Lower lobe of right lung (tissue), 2 donors: ENCODE data around the gene SF3A2. TPM values are rescaled to one million over a fixed set of nuclear protein-coding genes. Genes with fewer than 3 reads are reported as not detected.

Experiments used
- ATAC-seq, 2 donors: fragments of 200-7000 bp; cut with Tn5 transposase; one replicate each; pipeline ENCODE4 v1.9.1; 2020 to 2022; ENCODE audit warnings: mild to moderate bottlenecking in 2 of 2, moderate library complexity in 2 of 2
- DNase-seq: peaks from one replicate; pipeline ENCODE4 v3.0.0-alpha.2; 2020
- H3K27ac ChIP-seq: fragments of 200-600 bp; one replicate; pipeline ENCODE4 v1.8.0; 2022
- H3K27me3 ChIP-seq: fragments of 200-600 bp; one replicate; pipeline ENCODE4 v1.8.0; 2022; ENCODE audit warnings: low read depth
- H3K36me3 ChIP-seq: fragments of 200-600 bp; one replicate; pipeline ENCODE4 v1.8.0; 2022; ENCODE audit warnings: mild to moderate bottlenecking
- H3K4me1 ChIP-seq: fragments of 200-600 bp; one replicate; pipeline ENCODE4 v1.8.0; 2022
- H3K4me3 ChIP-seq: fragments of 200-600 bp; one replicate; pipeline ENCODE4 v1.8.0; 2022; ENCODE audit warnings: mild to moderate bottlenecking
- H3K9me3 ChIP-seq: fragments of 200-600 bp; one replicate; pipeline ENCODE4 v1.8.0; 2022
- intact Hi-C: fragments of 100-400 bp; cut with DNase I; formaldehyde crosslinking; loops from one replicate; pipeline ENCODE4 v1.11.0; 2022
- total RNA-seq: library from RNA; stranded (reverse); fragmentation: NEBNext Ultra II Directional; extraction: Animal tissue kit (Norgen Biotek cat#: 25700); gene quantifications from one replicate; pipeline ENCODE4 v1.2.1, GENCODE V29; 2021
- TF ChIP-seq, protein P1 (sequence below): fragments of 200-600 bp; IDR thresholded peaks from one replicate; pipeline ENCODE4 v1.8.0; 2022; ENCODE audit warnings: antibody characterized with exemption, mild to moderate bottlenecking
- donor health status: DM: no; HTN: yes; CAD: no; lungs with severe emphysema.

SF3A2 gene
- total RNA-seq, 1 donor from 2014 or later: 55.6 TPM

DNA sequence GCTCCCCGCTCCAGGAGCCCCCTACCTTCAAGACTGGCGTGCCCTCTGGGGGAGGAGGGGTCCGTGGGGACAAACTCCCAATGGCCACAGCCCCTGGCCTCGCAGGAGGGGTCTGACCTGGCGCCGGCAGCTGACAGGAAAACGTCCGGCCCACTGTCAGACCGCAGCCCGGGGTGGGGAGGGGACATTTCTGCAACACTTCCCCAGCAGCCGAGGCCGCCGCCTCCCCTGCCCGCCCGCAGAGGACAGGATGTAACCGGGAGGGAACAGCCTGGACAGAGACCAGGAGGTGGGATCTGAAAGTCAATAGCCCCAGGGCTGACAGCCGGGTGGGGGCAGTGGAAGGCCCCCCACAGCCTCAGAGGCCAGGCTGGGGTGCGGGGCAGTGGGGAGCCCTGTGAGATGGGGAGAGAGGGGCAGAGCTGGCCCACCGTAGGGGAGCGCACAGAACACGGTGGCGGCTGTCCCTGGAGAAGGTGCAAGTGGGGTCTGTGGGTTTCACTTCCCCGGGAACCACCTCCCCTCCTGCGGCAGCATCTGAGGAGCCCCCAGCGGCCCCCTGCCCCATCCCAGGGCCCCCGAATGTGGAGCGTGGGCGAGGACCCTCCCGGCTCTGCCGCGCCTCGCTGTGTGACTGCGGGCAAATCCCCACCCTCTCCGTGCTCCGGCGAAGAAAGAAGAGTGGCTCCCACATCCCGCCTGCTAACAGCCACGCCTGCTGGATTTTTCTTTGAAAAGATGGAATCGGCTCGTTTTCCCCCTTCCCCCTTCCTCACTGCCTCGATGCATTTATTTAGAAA is 45.6 kb downstream of the SF3A2 start, which contains the start of gene PEAK3:
TSS of gene PEAK3 (minus strand) at position 114 of the 800 bp plus-strand sequence. CDS start 1,244 bp downstream, outside the sequence.
- H3K27ac ChIP-seq: peak within 1 kb of the TSS; percentile 78
- peak; percentile 91 for DNase-seq
- peak; percentile 86 to 87 for ATAC-seq
- H3K27me3 ChIP-seq: no peaks in the 10 kb centered on the region
- TF ChIP-seq, protein P1, sequence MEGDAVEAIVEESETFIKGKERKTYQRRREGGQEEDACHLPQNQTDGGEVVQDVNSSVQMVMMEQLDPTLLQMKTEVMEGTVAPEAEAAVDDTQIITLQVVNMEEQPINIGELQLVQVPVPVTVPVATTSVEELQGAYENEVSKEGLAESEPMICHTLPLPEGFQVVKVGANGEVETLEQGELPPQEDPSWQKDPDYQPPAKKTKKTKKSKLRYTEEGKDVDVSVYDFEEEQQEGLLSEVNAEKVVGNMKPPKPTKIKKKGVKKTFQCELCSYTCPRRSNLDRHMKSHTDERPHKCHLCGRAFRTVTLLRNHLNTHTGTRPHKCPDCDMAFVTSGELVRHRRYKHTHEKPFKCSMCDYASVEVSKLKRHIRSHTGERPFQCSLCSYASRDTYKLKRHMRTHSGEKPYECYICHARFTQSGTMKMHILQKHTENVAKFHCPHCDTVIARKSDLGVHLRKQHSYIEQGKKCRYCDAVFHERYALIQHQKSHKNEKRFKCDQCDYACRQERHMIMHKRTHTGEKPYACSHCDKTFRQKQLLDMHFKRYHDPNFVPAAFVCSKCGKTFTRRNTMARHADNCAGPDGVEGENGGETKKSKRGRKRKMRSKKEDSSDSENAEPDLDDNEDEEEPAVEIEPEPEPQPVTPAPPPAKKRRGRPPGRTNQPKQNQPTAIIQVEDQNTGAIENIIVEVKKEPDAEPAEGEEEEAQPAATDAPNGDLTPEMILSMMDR: no peak
- no peaks in the 10 kb centered on the region for H3K9me3 ChIP-seq
- H3K36me3 ChIP-seq: peaks cover 2% of the 10 kb centered on the region
- H3K4me3 ChIP-seq: peak within 1 kb of the TSS; percentile 45
- intact Hi-C loops: no loop called here
- peaks cover 15% of the 10 kb centered on the region for H3K4me1 ChIP-seq

DNA sequence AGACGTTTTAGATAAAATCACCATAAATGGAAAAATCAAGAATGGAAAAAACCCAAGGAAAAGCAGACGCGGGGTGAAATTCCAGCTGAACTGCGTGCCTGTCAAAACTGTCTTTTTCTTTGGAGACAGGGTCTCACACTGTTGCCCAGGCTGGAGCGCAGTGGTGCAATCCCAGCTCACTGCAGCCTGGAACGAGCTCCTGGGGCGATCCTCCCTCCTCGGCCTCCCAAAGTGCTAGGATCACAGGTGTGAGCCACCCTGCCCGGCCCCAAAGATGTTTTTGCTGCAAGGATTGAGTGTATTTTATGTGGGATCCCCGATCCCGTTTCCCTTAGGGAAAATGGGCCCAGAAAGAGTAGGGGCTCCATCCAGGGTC is 46.2 kb downstream of the SF3A2 start:
- intact Hi-C loops: no loop called here
- peak overlapping the region; percentile 45 for H3K4me3 ChIP-seq

GRCh38 chr19:2283835-2284507 is 47.3 kb downstream of the SF3A2 start:
- Histone ChIP-seq H3K36me3 (no peaks in the 10 kb centered on the region), H3K4me3 (no peak overlapping the region), H3K4me1 (peaks cover 20% of the 10 kb centered on the region), H3K27me3 (peaks cover 7% of the 10 kb centered on the region), H3K27ac (no peak overlapping the region), H3K9me3 (no peaks in the 10 kb centered on the region)
- ATAC-seq (no peak), DNase-seq (no peak)
- intact Hi-C loops: no loop called here
- TF ChIP-seq, protein P1: no peak

More for the DNA sequence above, 46.2 kb downstream of the SF3A2 start:
- TF ChIP-seq, protein P1: no peak
- peaks cover 15% of the 10 kb centered on the region for H3K4me1 ChIP-seq
- H3K27me3 ChIP-seq: no peaks in the 10 kb centered on the region
- DNase-seq (no peak), ATAC-seq (no peak)
- no peaks in the 10 kb centered on the region for H3K9me3 ChIP-seq
- peak overlapping the region; percentile 78 for H3K27ac ChIP-seq
- H3K36me3 ChIP-seq: no peaks in the 10 kb centered on the region

- no peak for DNase-seq
- Histone ChIP-seq H3K36me3 (no peaks in the 10 kb centered on the region), H3K4me3 (no peak overlapping the region), H3K4me1 (peaks cover 43% of the 10 kb centered on the region), H3K27ac (no peak overlapping the region), H3K27me3 (peaks cover 33% of the 10 kb centered on the region), H3K9me3 (no peaks in the 10 kb centered on the region)
- intact Hi-C loops: no loop called here
- ATAC-seq: no peak
- TF ChIP-seq, protein P1: no peak
Measured at GRCh38 chr19:2286402-2287140, 49.9 kb downstream of the SF3A2 start.

DNA sequence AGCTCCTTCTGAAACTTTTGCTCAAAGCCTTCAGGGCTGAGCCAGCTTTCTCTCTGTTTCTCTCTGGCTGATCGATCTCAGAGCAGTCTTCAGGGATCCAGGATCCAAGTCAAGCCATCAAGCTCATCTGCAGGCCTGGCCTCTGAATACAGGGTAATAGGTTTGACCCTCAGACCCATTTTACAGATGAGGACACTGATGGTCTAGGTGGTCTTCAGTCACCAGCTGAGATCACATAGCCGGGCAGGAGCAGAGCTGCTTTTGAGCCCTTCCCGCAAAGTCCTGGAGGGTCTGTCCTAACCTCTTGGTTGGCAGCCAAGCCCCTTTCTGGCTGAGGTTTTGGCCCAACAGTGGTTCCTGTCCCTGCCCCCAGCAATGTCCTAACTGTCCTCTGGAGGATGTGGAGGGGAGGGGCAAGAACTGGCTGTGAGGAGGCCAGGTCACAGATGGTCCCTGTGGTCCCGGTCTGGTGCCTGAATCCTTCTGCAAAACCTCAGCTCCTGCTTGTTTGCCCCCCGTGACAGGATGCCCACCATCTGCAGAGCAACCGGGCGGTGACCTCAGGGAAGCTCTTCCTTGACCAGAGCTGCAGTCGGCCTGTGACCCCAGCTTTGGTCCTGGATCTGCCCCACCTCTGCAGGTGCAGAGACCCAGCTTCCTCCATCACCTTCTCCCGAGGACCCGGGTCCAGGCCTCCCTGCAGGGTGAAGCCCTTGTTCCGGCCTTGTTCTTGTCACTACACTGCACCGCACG is 51.1 kb downstream of the SF3A2 start:
- ATAC-seq (no peak), DNase-seq (no peak)
- TF ChIP-seq, protein P1: no peak
- Histone ChIP-seq H3K4me3 (no peak overlapping the region), H3K36me3 (no peaks in the 10 kb centered on the region), H3K9me3 (no peaks in the 10 kb centered on the region), H3K27me3 (peaks cover 45% of the 10 kb centered on the region), H3K27ac (peak overlapping the region; percentile 41), H3K4me1 (peaks cover 32% of the 10 kb centered on the region)
- intact Hi-C loops: no loop called here
